Esophagus squamous epithelium (tissue), 4 donors: Measurements from ENCODE around the gene C10orf71.

Experiments
- POLR2A ChIP-seq, 4 donors: fragments of 450-650 bp; IDR thresholded peaks; one replicate each; pipeline ENCODE4 v1.6.1; 2017; ENCODE audit warnings: antibody characterized with exemption in 4 of 4, mild to moderate bottlenecking in 4 of 4, moderate library complexity in 3 of 4
- TF ChIP-seq, protein P1 (sequence below), 6 experiments: fragments of 450-650 bp in 4 of 6; fragments of 200-600 bp in 2 of 6; sonication (generic) in 2 of 6; IDR thresholded peaks; one replicate each; pipeline ENCODE4 v1.5.1; 2016 to 2019; ENCODE audit warnings: antibody characterized with exemption in 6 of 6, mild to moderate bottlenecking in 4 of 6, moderate library complexity in 4 of 6

DNA sequence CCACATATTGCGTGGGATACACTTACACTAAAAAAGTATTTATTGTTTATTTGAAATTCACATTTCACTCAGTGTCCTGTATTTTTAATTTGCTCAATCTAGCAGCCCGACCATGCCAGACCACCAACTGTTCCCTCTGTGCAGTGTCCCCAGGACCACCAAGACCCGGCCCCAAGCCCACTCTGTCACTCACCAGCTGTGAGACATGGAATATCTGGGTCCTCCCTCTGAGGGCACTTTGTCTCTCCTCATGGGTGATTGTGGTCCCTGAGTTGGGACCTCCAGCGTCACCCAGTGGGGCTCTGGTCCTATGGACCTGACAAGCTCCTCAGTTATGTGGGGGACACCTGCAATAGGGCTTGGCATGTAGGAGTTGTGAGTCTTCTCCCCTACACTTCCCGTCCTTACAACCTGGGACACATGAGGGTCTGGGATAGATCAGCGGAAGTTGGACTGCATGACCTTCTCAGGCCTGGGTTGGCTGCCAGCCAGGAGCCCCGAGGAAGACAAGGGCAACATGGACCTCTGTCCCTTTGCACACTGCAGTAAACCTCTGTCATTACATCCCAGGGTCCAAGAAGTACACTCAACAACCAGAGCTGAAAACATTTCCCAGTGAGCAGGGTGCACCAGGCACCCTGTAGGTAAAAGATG is 12.1 kb downstream of the C10orf71 start:
- TF ChIP-seq POLR2A (IDR thresholded peaks at IDR 0.05), result no peak
- TF ChIP-seq, protein P1, sequence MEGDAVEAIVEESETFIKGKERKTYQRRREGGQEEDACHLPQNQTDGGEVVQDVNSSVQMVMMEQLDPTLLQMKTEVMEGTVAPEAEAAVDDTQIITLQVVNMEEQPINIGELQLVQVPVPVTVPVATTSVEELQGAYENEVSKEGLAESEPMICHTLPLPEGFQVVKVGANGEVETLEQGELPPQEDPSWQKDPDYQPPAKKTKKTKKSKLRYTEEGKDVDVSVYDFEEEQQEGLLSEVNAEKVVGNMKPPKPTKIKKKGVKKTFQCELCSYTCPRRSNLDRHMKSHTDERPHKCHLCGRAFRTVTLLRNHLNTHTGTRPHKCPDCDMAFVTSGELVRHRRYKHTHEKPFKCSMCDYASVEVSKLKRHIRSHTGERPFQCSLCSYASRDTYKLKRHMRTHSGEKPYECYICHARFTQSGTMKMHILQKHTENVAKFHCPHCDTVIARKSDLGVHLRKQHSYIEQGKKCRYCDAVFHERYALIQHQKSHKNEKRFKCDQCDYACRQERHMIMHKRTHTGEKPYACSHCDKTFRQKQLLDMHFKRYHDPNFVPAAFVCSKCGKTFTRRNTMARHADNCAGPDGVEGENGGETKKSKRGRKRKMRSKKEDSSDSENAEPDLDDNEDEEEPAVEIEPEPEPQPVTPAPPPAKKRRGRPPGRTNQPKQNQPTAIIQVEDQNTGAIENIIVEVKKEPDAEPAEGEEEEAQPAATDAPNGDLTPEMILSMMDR (IDR thresholded peaks at IDR 0.05), result no peak
